ENCODE measurements around the gene EXD3.
"Not testable (repeated sequence)": the region's sequence is repeated elsewhere in the genome, so short reads cannot be mapped to it uniquely, and the experiment has no call there.

The EXD3 gene

DNA sequence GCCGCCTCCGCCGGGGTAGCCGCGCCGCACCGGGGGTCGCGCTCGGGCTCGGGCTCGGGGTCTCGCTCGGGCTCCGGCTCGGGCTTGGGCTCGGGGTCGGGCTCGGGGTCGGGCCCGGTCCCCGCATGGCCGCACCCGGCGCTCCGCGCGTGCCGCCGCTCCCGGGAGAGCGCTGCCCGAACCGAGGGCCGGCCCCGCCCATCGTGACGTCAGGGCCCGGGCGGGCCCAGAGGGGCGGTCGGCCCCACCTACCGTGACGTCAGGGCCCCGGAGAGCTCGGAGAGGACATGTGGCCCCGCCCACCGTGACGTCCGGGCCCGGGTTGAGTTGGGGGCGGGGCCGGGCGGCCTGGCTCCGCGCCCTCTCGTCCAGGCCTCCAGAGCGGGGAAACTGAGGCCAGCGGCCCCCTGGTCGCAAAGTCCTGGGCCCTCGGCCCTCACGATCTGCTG, 36.2 kb upstream of the EXD3 start, which contains the start of gene NSMF:
Gene NSMF (minus strand): TSS at position 183 of the 449 bp plus-strand sequence. CDS start 232 bp downstream, outside the sequence.
- peak; percentile 89 for DNase-seq (ENCODE audit: low read depth)

DNA sequence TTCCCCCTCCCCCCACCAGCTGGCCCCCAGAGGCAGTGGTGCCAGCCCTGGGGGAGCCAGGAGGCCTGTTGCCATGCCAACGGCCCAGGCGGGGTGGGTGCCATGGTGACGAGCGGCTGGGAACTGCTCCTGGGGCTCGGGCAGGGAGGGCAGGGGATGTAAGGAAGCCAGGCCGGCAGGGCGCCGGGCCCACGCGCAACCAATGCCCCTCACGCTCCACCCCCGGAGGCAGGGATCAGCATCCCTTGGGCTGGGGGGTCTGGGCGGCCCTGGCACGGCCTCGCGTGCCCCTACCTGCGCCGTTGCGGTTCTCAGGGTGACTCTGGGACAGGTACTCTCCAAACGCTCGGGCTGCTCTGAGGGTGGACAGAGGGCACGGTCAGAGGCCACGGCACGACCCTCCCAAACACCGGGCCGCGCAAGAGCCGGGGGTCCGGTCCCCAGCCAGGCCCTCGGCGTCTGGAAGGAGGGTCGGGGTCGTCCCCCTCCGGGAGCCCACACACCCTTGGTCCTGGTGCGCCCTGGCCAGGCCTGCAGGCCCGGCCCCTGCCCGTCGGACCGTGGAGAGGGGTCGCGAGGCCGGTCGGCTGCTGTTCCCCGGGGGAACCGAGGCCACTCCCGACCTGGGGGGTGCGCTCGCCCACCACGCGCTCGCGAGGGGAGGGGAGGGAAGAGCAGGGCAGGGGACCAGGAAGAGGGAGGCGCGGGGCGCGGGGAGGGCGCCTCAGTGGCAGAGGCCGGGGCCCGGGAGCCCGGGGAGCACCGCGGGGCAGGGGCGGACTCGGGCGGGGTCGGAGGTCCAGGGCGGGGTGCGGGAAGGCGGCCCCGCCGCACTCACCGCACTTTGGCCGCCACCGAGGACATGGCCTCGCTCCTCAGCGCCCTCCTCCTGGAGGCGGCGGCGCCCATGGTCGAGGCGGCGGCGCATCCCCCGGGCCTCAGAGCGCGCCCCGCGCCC, 35.5 kb upstream of the EXD3 start:
- no peak for DNase-seq (ENCODE audit: low read depth)

DNA sequence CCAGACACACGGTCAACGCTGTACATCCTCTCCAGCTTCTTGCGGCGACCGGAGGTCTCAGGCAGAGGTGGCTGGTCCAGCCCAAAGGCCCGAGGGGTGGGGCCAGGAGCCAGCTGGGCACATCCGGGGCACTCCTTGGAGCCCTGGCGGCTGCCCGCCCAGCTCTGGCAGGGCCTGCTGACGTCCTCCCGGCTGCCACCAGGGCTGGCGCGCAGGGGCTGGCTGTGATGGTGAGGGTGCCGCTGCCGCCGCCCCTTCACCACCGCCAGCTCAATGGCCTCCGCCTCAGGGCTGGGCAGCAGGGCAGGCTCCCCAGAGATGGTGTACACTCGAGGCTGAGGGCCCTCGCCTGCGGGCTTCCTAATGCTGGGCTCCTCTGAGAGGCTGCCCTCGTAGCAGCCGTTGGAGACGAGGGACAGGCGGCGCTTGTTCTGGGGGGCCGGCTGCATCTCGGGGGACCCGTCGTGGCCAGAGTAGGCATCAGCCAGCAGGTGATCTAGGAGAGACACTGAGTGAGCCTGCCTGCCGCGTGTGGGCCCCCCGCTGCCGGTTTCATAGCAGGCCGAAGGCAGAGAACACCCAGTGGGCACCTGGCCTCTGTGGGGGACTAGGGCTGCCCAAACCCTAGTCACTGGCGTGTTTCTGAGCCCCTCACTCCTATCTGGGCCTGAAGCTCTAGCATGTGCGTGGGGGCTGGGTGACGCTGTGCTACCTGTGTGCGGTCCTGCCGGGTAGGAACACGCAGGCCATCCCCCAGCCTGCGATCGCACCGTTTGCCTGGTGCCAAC, 34.6 kb upstream of the EXD3 start:
- DNase-seq (ENCODE audit: low read depth), result no peak

- DNase-seq (ENCODE audit: low read depth), result no peak
Measured at GRCh38 chr9:137456864-137457405, 34.0 kb upstream of the EXD3 start.

DNA sequence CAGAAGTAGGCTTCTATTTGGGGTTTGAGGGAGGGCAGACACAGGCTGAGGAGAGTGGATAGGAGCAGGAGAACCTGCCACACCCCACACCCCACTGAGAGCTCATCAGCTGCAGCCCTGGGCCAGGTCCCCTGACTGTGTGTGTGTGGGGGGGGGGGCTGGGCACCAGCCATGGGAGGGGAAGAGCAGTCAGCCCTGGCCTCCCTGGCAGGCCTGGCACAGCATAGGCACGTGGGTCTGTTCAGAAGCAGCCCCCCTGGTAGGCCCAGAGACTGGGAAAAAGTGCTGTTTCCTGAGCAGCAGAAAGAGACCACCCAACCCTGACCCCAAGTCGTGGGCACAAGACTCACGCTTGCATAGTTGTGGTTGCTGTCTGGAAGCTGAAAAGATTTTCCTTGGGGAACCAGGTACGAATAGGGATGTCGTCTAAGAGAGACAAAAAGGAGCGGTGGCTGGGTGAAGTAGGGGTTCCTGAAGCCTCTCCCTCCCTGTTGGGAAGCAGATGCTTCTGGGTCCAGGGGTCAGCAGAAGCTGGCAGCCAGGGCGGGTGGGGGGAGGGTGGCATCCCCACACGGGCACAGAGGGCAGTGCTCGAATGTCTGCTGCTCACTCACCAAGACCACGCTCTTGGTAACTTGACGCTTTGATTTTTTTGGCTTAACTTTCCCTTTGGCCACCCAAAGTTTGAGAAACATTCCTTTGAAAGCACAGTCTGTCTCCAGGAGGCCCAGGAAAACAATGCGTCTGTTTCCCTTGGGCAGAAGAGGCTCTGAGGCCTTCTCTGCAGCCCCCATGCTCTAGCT, 33.3 kb upstream of the EXD3 start:
- DNase-seq (ENCODE audit: low read depth), result no peak

DNA sequence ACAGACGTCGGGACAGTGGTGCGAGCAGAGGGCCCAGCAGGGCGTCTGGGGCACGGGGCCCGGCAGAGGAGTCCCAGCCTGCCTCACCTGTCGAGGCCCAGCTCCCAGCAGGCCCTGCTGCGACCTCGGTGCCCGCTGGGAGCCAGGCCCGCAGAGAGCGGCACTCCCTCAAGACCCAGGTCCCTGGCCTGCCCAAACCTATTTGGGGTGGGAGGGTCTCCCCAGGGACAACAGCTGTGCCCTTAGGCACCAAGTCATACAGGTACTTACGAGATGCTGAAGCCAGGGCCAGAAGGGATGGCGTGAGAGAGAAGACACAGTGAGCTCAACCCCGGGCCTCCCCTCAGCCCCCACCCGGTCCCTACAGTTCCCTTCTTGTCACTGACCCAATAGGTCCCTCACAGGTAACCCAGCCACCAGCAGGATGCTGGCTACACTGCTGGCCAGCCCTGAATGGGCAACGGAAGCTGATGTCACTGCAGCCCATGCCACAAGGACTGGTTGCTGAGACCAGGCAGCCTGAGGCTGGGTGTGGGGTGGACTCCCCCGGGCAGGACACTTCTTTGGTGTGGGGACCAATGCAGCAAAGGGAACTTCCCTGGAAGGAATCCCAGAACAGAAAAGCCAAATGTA, 32.5 kb upstream of the EXD3 start:
- no peak for DNase-seq (ENCODE audit: low read depth)

- no peak for DNase-seq (ENCODE audit: low read depth)
Measured at GRCh38 chr9:137454597-137455358, 31.8 kb upstream of the EXD3 start.

DNA sequence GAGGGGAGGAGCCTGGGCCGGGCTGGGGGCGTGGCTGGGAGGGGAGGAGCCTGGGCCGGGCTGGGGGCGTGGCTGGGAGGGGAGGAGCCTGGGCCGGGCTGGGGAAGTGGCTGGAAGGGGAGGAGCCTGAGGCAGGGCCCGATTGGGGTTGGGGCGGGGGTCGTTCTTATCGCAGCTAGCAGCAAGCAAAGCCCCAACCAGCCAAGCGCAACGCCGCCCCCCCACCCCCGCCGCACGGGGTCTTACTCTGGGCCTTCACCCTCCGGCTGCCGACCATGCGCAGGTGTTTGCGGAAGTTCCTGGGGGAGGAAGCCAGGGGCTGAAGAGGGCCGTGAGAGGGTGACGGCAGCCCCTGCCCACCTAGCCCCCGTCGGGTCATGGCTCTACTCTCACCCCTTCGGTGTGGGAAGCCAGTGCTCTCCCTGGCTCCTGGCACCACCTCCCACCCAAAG, 31.2 kb upstream of the EXD3 start:
- DNase-seq (ENCODE audit: low read depth), result no peak

DNA sequence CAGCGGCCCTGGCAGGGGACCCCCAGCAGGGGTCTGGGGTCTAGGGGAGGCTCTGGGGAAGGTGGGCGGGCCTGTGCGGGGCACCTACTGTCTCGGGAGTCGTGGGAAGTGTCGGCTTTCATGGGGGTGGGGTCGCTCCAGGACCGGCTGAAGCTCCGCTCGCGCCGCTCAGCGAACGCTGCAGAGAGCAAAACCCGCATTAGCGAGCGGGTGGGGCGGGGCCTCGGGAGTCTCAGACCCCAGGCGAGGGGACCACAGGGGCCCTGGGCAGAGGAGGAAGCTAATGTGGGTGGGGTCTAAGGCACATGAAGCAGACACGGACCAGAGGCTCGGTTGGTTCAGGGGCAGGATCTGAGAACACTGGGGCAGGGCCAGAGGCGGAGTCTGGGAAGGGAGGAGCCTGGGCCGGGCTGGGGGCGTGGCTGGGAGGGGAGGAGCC, 30.7 kb upstream of the EXD3 start:
- DNase-seq (ENCODE audit: low read depth), result no peak

- no peak for DNase-seq (ENCODE audit: low read depth)
Measured at GRCh38 chr9:137452761-137453642, 30.0 kb upstream of the EXD3 start.

DNA sequence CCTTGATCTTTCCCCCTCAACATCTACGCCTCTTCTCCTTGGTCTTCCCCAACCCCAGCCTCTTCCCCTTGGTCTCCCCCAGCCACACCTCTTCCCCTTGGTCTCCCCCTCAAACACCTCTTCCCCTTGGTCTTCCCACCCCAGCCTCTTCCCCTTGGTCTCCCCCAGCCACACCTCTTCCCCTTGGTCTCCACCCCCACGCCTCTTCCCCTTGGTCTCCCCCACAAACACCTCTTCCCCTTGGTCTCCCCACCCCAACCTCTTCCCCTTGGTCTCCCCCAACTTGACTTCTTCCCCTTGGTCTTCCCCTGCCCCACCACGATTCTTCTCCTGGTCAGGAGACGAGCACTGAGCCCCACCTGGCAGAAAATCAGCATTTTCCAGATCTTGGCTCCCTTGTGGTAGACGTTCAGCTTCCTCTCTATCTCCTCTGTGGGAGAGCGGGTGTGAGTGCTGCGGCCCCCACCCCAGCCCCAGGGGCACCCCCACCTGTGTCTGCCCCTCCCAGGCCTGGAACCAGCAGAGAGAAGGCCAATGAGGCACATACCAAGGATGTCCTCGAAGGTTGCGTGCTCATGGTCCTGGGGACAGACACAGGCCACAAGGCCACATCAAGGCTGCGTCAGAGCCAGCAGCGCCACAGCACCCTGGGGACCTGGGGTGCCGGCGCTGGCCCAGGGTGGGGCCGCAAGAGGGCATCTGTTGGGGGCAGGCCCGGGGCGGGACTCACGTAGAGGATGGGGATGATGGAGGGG, 29.2 kb upstream of the EXD3 start:
- DNase-seq (ENCODE audit: low read depth), result no peak

DNA sequence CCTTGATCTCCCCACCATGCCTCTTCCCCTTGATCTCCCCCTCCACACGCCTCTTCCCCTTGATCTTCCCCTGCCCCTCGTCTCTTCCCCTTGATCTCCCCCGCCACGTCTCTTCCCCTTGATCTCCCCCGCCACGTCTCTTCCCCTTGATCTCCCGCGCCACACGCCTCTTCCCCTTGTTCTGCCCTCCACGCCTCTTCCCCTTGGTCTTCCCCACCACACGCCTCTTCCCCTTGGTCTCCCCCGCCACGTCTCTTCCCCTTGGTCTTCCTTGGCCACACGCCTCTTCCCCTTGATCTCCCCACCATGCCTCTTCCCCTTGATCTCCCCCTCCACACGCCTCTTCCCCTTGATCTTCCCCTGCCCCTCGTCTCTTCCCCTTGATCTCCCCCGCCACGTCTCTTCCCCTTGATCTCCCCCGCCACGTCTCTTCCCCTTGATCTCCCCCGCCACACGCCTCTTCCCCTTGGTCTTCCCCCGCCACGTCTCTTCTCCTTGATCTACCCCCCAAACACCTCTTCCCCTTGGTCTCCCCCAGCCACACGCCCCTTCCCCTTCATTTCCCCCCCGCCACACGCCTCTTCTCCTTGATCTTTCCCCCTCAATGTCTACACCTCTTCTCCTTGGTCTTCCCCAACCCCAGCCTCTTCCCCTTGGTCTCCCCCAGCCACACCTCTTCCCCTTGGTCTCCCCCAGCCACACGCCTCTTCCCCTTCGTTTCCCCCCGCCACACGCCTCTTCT, 28.5 kb upstream of the EXD3 start:
- not testable (repeated sequence) for DNase-seq (ENCODE audit: low read depth)

GRCh38 chr9:137450539-137451222, 27.7 kb upstream of the EXD3 start:
- peak; percentile 20 for DNase-seq (ENCODE audit: low read depth)

DNA sequence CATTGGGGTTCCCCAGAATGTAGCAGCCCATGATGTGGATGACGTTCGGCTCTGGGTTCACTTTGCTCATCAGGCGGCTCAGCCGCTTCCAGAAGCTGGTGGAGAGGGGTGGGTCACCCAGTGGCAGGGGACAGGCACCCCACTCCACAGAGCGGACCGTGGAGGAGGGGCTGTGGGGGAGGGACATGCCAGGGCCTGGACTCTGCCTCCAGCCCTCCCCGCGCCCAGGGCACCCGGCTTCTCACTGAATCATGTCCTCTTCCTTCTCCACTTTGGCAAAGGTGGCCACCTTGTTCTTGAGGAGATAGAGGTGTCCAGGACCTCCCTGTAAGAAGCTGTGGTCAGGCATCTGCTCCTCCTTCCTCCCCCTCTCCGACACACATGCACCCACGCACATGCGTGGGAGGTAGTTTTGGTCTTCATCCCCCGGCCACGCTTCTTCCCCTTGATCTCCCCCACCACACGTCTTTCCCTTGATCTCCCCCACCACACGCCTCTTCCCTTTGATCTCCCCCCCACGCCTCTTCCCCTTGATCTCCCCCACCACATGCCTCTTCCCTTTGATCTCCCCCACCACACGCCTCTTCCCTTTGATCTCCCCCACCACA, 27.1 kb upstream of the EXD3 start:
- peak; percentile 46 for DNase-seq (ENCODE audit: low read depth)

- DNase-seq (ENCODE audit: low read depth), result no peak
Measured at GRCh38 chr9:137449081-137449844, 26.3 kb upstream of the EXD3 start.

- no peak for DNase-seq (ENCODE audit: low read depth)
Measured at GRCh38 chr9:137448602-137448962, 25.6 kb upstream of the EXD3 start.
